H1 (cell line): ENCODE data around the gene DYNC1I1. TPM values are rescaled to one million over a fixed set of nuclear protein-coding genes. Genes with fewer than 3 reads are reported as not detected.

ENCODE experiments used
- CTCF ChIA-PET: fragments of 300-600 bp; sonication (Branson Sonifier 250); formaldehyde crosslinking; loops from one replicate; lab custom pipeline; 2021; ENCODE audit not compliant: partially characterized antibody; lab: Charles Lee
- POLR2A ChIA-PET: fragments of 300-600 bp; sonication (Branson Sonifier 250); formaldehyde crosslinking; loops from one replicate; lab custom pipeline; 2021; ENCODE audit warnings: inconsistent platforms; ENCODE audit not compliant: partially characterized antibody; lab: Charles Lee
- DNase-seq, 2 experiments: peaks; one replicate each; pipeline versions ENCODE4 v3.0.0 to v3.0.0-alpha.2; 2010 to 2022; ENCODE audit warnings: low spot score in 2 of 2, low read depth in 1 of 2, mixed read lengths in 1 of 2
- FAIRE-seq: peaks from 2 replicates; lab custom pipeline; 2011; peaks lifted over from hg19 to GRCh38; lab: Jason Lieb, UNC
- H2AFZ ChIP-seq: 2 replicates; pipeline ENCODE4 v1.8.1; 2012; ENCODE audit warnings: low read length, inconsistent platforms
- H2AK5ac ChIP-seq: 2 replicates; pipeline ENCODE4 v1.6.1; 2013; ENCODE audit warnings: low read depth, low read length
- H2BK120ac ChIP-seq: replicated peaks from 2 replicates; pipeline ENCODE3; 2013; ENCODE audit warnings: low read depth, low read length, inconsistent platforms
- H2BK12ac ChIP-seq: 2 replicates; pipeline ENCODE4 v1.6.1; 2013; ENCODE audit warnings: low read depth, low read length
- H2BK15ac ChIP-seq: 2 replicates; pipeline ENCODE4 v1.6.1; 2013; ENCODE audit warnings: low read length
- H2BK20ac ChIP-seq: 2 replicates; pipeline ENCODE4 v1.6.1; 2013; ENCODE audit warnings: low read length
- H2BK5ac ChIP-seq: 2 replicates; pipeline ENCODE4 v1.6.1; 2013; ENCODE audit warnings: low read depth, low read length
- H3K14ac ChIP-seq: 2 replicates; pipeline ENCODE4 v1.6.1; 2013; ENCODE audit warnings: inconsistent platforms; ENCODE audit not compliant: insufficient read length
- H3K18ac ChIP-seq: 2 replicates; pipeline ENCODE4 v1.6.1; 2013; ENCODE audit warnings: low read length; ENCODE audit errors: extremely low read depth
- H3K23ac ChIP-seq: 2 replicates; pipeline ENCODE4 v1.6.1; 2013; ENCODE audit warnings: inconsistent platforms; ENCODE audit not compliant: insufficient read length
- H3K23me2 ChIP-seq: 2 replicates; pipeline ENCODE4 v1.6.1; 2013; ENCODE audit warnings: low read depth, low read length
- H3K27ac ChIP-seq: 2 replicates; pipeline ENCODE4 v1.6.1; 2011; ENCODE audit warnings: low read depth, low read length, inconsistent platforms
- H3K27me3 ChIP-seq, 4 experiments: replicated peaks in 1 of 4; 1 replicate in 1 of 4; 2 replicates in 3 of 4; pipeline versions ENCODE4 v1.6.1 to v1.8.1; 2011 to 2013; ENCODE audit warnings: low read length in 3 of 4, mild to moderate bottlenecking in 3 of 4, inconsistent platforms in 2 of 4, mixed read lengths in 2 of 4, moderate library complexity in 1 of 4; ENCODE audit not compliant: control insufficient read depth in 3 of 4, insufficient read depth in 3 of 4; ENCODE audit errors: extremely low read depth in 1 of 4
- H3K36me3 ChIP-seq, 4 experiments: 2 replicates each; pipeline versions ENCODE4 v1.6.1 to v1.8.1; 2011 to 2013; ENCODE audit warnings: mild to moderate bottlenecking in 4 of 4, low read length in 3 of 4, moderate library complexity in 2 of 4, control low read depth in 1 of 4, inconsistent platforms in 1 of 4; ENCODE audit not compliant: insufficient read depth in 4 of 4, control insufficient read depth in 2 of 4
- H3K4ac ChIP-seq: replicated peaks from 2 replicates; pipeline ENCODE3; 2013; ENCODE audit warnings: low read length, low read depth, mixed read lengths, inconsistent platforms; ENCODE audit not compliant: insufficient read length
- H3K4me1 ChIP-seq, 4 experiments: replicated peaks in 1 of 4; 1 replicate in 1 of 4; 2 replicates in 3 of 4; pipeline versions ENCODE4 v1.6.1 to v1.8.1; 2011 to 2013; ENCODE audit warnings: low read length in 3 of 4, inconsistent platforms in 2 of 4, mixed read lengths in 1 of 4; ENCODE audit not compliant: insufficient read depth in 4 of 4, control insufficient read depth in 3 of 4
- H3K4me2 ChIP-seq, 2 experiments: 2 replicates each; pipeline versions ENCODE4 v1.6.1 to v1.8.1; 2011 to 2013; ENCODE audit warnings: low read depth in 2 of 2, low read length in 2 of 2, control low read depth in 1 of 2, inconsistent platforms in 1 of 2, mild to moderate bottlenecking in 1 of 2; ENCODE audit not compliant: insufficient read depth in 1 of 2
- H3K4me3 ChIP-seq, 4 experiments: fragments of 200-600, 300-600 bp in 1 of 4; sonication (generic), shearing (Covaris generic), sonication (Bioruptor Twin) in 1 of 4; 2 replicates each; pipeline versions ENCODE4 v1.5.1 to v1.8.1; 2011 to 2016; ENCODE audit warnings: low read length in 4 of 4, low read depth in 3 of 4, control low read depth in 2 of 4, inconsistent platforms in 2 of 4, mild to moderate bottlenecking in 2 of 4, mixed read lengths in 1 of 4, moderate library complexity in 1 of 4; ENCODE audit not compliant: insufficient read depth in 2 of 4; ENCODE audit errors: extremely low read depth in 1 of 4
- H3K56ac ChIP-seq: replicated peaks from 2 replicates; pipeline ENCODE3; 2013; ENCODE audit warnings: low read depth, mild to moderate bottlenecking, mixed read lengths, low read length, inconsistent platforms; ENCODE audit not compliant: insufficient read length
- H3K79me1 ChIP-seq: 2 replicates; pipeline ENCODE4 v1.6.1; 2013; ENCODE audit warnings: low read depth, low read length, control low read depth
- H3K79me2 ChIP-seq, 2 experiments: 2 replicates each; pipeline versions ENCODE4 v1.6.1 to v1.8.1; 2012 to 2013; ENCODE audit warnings: low read length in 2 of 2, mild to moderate bottlenecking in 2 of 2, inconsistent platforms in 1 of 2; ENCODE audit not compliant: insufficient read depth in 2 of 2, control insufficient read depth in 1 of 2
- H3K9ac ChIP-seq, 4 experiments: replicated peaks in 1 of 4; 1 replicate in 1 of 4; 2 replicates in 3 of 4; pipeline versions ENCODE4 v1.6.1 to v1.8.1; 2011 to 2013; ENCODE audit warnings: low read depth in 3 of 4, low read length in 3 of 4, control low read depth in 2 of 4, mild to moderate bottlenecking in 2 of 4, moderate library complexity in 2 of 4, inconsistent platforms in 1 of 4; ENCODE audit errors: extremely low read depth in 1 of 4
- H3K9me3 ChIP-seq, 2 experiments: 2 replicates each; pipeline versions ENCODE4 v1.6.1 to v1.8.1; 2012 to 2013; ENCODE audit warnings: mild to moderate bottlenecking in 2 of 2, moderate library complexity in 2 of 2, control low read depth in 1 of 2, inconsistent platforms in 1 of 2, low read depth in 1 of 2, low read length in 1 of 2, mixed read lengths in 1 of 2; ENCODE audit not compliant: insufficient read depth in 2 of 2
- H4K20me1 ChIP-seq, 2 experiments: replicated peaks in 1 of 2; 2 replicates each; pipeline versions ENCODE3 to v1.8.1; 2011 to 2013; ENCODE audit warnings: inconsistent platforms in 2 of 2, low read length in 2 of 2, mild to moderate bottlenecking in 1 of 2; ENCODE audit not compliant: insufficient read depth in 2 of 2, control insufficient read depth in 1 of 2
- H4K5ac ChIP-seq: 2 replicates; pipeline ENCODE4 v1.6.1; 2013; ENCODE audit warnings: low read length, low read depth, mixed read lengths, inconsistent platforms; ENCODE audit not compliant: insufficient read length
- H4K8ac ChIP-seq: 2 replicates; pipeline ENCODE4 v1.8.0; 2013; ENCODE audit warnings: mild to moderate bottlenecking, moderate library complexity, low read length, inconsistent platforms; ENCODE audit not compliant: insufficient read depth; ENCODE audit errors: extremely low read depth
- H4K91ac ChIP-seq: replicated peaks from 2 replicates; pipeline ENCODE3; 2013; ENCODE audit warnings: low read length, mixed read lengths, inconsistent platforms; ENCODE audit not compliant: insufficient read length
- ASH2L ChIP-seq: fragments of 200-600, 300-600 bp; sonication (generic); IDR thresholded peaks from one replicate; pipeline ENCODE4 v1.7.1; 2017; ENCODE audit warnings: low read length
- CHD2 ChIP-seq: IDR thresholded peaks from 2 replicates; pipeline ENCODE4 v1.6.1; 2012; ENCODE audit warnings: low read length, improper control_type of control experiment
- E2F6 ChIP-seq: IDR thresholded peaks from 2 replicates; pipeline ENCODE4 v1.6.1; 2012; ENCODE audit warnings: inconsistent platforms
- EGR1 ChIP-seq: IDR thresholded peaks from 2 replicates; pipeline ENCODE4 v1.6.1; 2011; ENCODE audit warnings: low read depth, low read length, borderline replicate concordance
- GTF2F1 ChIP-seq: IDR thresholded peaks from 2 replicates; pipeline ENCODE4 v1.6.1; 2012; ENCODE audit warnings: low read depth, low read length, improper control_type of control experiment, borderline replicate concordance
- JUN ChIP-seq: IDR thresholded peaks from 2 replicates; pipeline ENCODE4 v1.6.1; 2011; ENCODE audit warnings: low read depth, mild to moderate bottlenecking, improper control_type of control experiment, low read length
- JUND ChIP-seq: IDR thresholded peaks from 2 replicates; pipeline ENCODE4 v1.6.1; 2011; ENCODE audit warnings: mild to moderate bottlenecking, improper control_type of control experiment, low read length
- KDM1A ChIP-seq: fragments of 200-600, 300-600 bp; sonication (generic); IDR thresholded peaks from 2 replicates; pipeline ENCODE4 v1.7.1; 2016; ENCODE audit warnings: mild to moderate bottlenecking, low read length, borderline replicate concordance
- RAD21 ChIP-seq, 2 experiments: IDR thresholded peaks in 1 of 2; conservative IDR thresholded peaks in 1 of 2; 2 replicates each; pipeline ENCODE4 v1.6.1; 2011; ENCODE audit warnings: low read depth in 2 of 2, low read length in 2 of 2, improper control_type of control experiment in 1 of 2, inconsistent platforms in 1 of 2, mild to moderate bottlenecking in 1 of 2, moderate library complexity in 1 of 2
- SIX5 ChIP-seq: IDR thresholded peaks from 2 replicates; pipeline ENCODE4 v1.6.1; 2011; ENCODE audit warnings: mild to moderate bottlenecking, low read depth, low read length
- TAF1 ChIP-seq: IDR thresholded peaks from 2 replicates; pipeline ENCODE4 v1.6.1; 2011; ENCODE audit warnings: mild to moderate bottlenecking, low read depth, low read length
- TEAD4 ChIP-seq: IDR thresholded peaks from 2 replicates; pipeline ENCODE4 v1.6.1; 2012; ENCODE audit warnings: low read depth, low read length, inconsistent platforms, mixed read lengths
- YY1 ChIP-seq: IDR thresholded peaks from 2 replicates; pipeline ENCODE4 v1.6.1; 2011; ENCODE audit warnings: low read depth, mild to moderate bottlenecking, low read length
- ZNF274 ChIP-seq: IDR thresholded peaks from 2 replicates; pipeline ENCODE4 v1.7.0; 2012; ENCODE audit warnings: low read length, borderline replicate concordance; ENCODE audit errors: extremely low read depth
- WGBS, 2 experiments: shearing (Covaris generic) in 1 of 2; methylation state at CpG; one replicate each; pipeline versions ENCODE4 v1.1.6 to v1.1.7; 2013 to 2015; ENCODE audit warnings: low lambda C conversion rate in 2 of 2, mixed read lengths in 2 of 2, inconsistent platforms in 1 of 2, low coverage in 1 of 2, missing lambda C conversion rate in 1 of 2; ENCODE audit not compliant: insufficient replicate concordance in 2 of 2, insufficient coverage in 1 of 2, insufficient read length in 1 of 2; ENCODE audit errors: extremely low coverage in 1 of 2, missing lambda C conversion rate in 1 of 2; 5-methylcytosine and 5-hydroxymethylcytosine counted together
- polyA plus RNA-seq, 7 experiments: library from polyadenylated mRNA; depleted of rRNA in 3 of 7; stranded (reverse) in 5 of 7; unstranded in 2 of 7; fragments of >200 nt in 5 of 7; fragments of 200-250 nt in 2 of 7; gene quantifications; 1 replicate in 5 of 7; 2 replicates in 1 of 7; 4 replicates in 1 of 7; pipeline versions ENCODE4 v1.2.1 to v1.2.3, GENCODE V29; 2011 to 2013; ENCODE audit warnings: missing spikeins in 2 of 7, mixed read lengths in 2 of 7
- total RNA-seq: library from RNA; stranded (reverse); fragmentation: NEBNext Ultra II Directional; extraction: Animal tissue kit (Norgen Biotek cat#: 25700); gene quantifications from 2 replicates; pipeline ENCODE4 v1.2.1, GENCODE V29; 2021

Gene DYNC1I1
- total and polyA plus RNA-seq, 2 of the 8 experiments (the other 6 are each of a cell fraction or from before 2014, with no cell fraction given): 0.45 to 0.58 TPM

- no peaks in the 10 kb centered on the region for H3K27me3 ChIP-seq
- no peak overlapping the region for H3K4ac ChIP-seq
- WGBS, 2 experiments: 75% methylated on average over 2 of the region's 2 CpGs; no CpG with 5 or more reads in 1 of the 2 experiments
- no peaks in the 10 kb centered on the region for H3K36me3 ChIP-seq
- H3K14ac ChIP-seq: no peak overlapping the region
- H3K9ac ChIP-seq: no peak overlapping the region
- no peaks in the 10 kb centered on the region for H4K20me1 ChIP-seq
- no peak for FAIRE-seq
- H2BK5ac ChIP-seq: no peak overlapping the region
- no peak overlapping the region for H3K23ac ChIP-seq
- H2AK5ac ChIP-seq: no peak overlapping the region
- CTCF ChIA-PET: interaction anchor here (1.0 to 17.5 kb wide), 7 partner anchors 20 to 354 kb away, joined by 3 to 335 read pairs (median 6); no protein-coding TSS in a partner anchor
- peaks cover 0 to 7% (median 4%) of the 10 kb centered on the region in 4 experiments; a peak in 2 of 7 replicates for H3K4me1 ChIP-seq
- no peak for DNase-seq
- H3K4me3 ChIP-seq: no peak overlapping the region
- no peak overlapping the region for H3K4me2 ChIP-seq
- no peak overlapping the region for H2BK12ac ChIP-seq
- H3K79me2 ChIP-seq: no peaks in the 10 kb centered on the region
- POLR2A ChIA-PET: no interaction called here
- H2BK20ac ChIP-seq: no peak overlapping the region
- H3K23me2 ChIP-seq: no peaks in the 10 kb centered on the region
- no peaks in the 10 kb centered on the region for H3K79me1 ChIP-seq
- H2BK15ac ChIP-seq: no peak overlapping the region
- no peak overlapping the region for H3K56ac ChIP-seq
- H4K91ac ChIP-seq: no peak overlapping the region
- H3K27ac ChIP-seq: no peak overlapping the region
- no peak overlapping the region for H4K5ac ChIP-seq
- H2BK120ac ChIP-seq: no peak overlapping the region
- H4K8ac ChIP-seq: no peak overlapping the region
- no peaks in the 10 kb centered on the region for H3K9me3 ChIP-seq
- no peak overlapping the region for H2AFZ ChIP-seq
- H3K18ac ChIP-seq: no peak overlapping the region
- TF ChIP-seq CHD2 (no peak), E2F6 (no peak), JUND (no peak), RAD21 (IDR thresholded peaks at IDR 0.05 in 1 of 2, conservative IDR thresholded peaks at IDR 0.05 in 1 of 2; ENCODE audit: low read depth in 2 of 2, low read length in 2 of 2) (no peak), EGR1 (no peak), TAF1 (no peak), KDM1A (no peak), SIX5 (no peak), TEAD4 (no peak), GTF2F1 (no peak), ASH2L (no peak), YY1 (no peak), ZNF274 (no peak), JUN (no peak)
Measured at GRCh38 chr7:95863623-95864022, 91.3 kb downstream of the DYNC1I1 start.
